ENCODE results near the gene IL18R1. TPM values are rescaled to one million over a fixed set of nuclear protein-coding genes. Genes with fewer than 3 reads are reported as not detected.

The IL18R1 gene
- total RNA-seq, 2 donors from 2014 or later = 17.4 to 31.7 TPM

DNA sequence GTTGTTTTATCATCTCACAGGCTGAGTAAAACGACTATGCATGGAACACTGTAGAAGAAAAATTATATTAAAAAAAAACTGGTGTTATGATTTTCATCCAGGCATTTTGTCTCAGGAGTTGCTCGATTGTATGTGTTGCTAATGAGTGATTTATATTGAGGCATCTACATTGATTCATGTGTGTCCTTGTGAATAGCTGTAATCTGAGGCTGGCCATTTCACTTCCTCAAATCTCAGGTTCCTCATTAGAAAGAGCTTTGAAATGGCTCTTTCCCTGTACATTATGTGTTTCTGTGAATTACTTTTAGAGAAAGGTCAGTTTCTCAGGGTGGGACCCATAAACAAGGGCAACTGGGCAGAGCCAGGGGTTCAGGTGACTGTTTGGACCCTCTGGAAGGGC, 2.3 kb downstream of the IL18R1 start:
- H3K4me3 Mint-ChIP-seq = peak overlapping the region; percentile 100
- no peak for ATAC-seq
- no peaks in the 10 kb centered on the region for H3K9me3 ChIP-seq (ENCODE audit: control insufficient read depth, low read length, poor library complexity, severe bottlenecking)
- no peak for DNase-seq
- no peaks in the 10 kb centered on the region for H3K27me3 Mint-ChIP-seq
- H3K27ac Mint-ChIP-seq = peak overlapping the region; percentile 99
- peaks cover 38% of the 10 kb centered on the region for H3K4me1 Mint-ChIP-seq
- H3K36me3 Mint-ChIP-seq (ENCODE audit: low read depth) = peaks cover 6% of the 10 kb centered on the region

DNA sequence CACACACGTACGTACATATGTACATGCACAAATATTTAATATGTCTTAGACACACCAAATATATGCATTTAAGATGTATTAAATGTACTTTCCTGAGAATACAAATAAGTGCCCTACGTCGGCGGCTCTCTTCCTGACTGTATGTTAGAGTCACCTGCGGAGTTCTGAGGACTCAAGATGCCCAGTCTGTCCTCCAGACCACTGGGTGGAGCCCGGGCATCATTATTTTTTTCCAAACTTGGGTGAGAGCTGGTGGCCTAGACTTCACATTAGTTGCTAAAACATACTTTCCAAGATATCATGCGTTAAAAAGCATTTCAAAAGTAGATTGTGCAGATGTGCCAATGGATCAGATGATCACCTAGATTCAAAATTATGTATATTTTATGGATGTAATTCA, 2.9 kb downstream of the IL18R1 start:
- peak overlapping the region; percentile 100 for H3K4me3 Mint-ChIP-seq
- H3K9me3 ChIP-seq (ENCODE audit: control insufficient read depth, low read length, poor library complexity, severe bottlenecking) = no peaks in the 10 kb centered on the region
- DNase-seq = no peak
- H3K4me1 Mint-ChIP-seq = peaks cover 38% of the 10 kb centered on the region
- H3K27ac Mint-ChIP-seq = peak overlapping the region; percentile 99
- no peaks in the 10 kb centered on the region for H3K27me3 Mint-ChIP-seq
- no peak for ATAC-seq
- H3K36me3 Mint-ChIP-seq (ENCODE audit: low read depth) = peaks cover 6% of the 10 kb centered on the region

DNA sequence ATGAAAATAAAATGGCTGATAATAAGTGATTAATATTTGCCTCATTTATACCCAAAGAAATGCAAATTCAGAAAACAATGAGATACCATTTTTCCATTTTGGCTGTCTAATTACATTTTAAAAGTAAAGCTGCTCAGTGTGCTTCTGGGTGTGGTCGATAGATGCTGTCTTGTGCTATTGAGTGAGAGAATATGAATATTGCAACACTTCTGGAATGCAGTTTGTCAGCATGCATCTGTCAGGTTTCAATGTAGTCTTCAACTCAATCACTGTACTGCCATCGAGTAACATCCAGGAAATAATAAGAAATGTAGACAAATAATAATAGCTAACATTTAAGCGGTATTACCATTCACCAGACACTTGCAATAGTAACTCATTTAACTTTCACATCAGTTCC, 3.9 kb downstream of the IL18R1 start:
- no peak for DNase-seq
- peak overlapping the region; percentile 99 for H3K27ac Mint-ChIP-seq
- H3K27me3 Mint-ChIP-seq = no peaks in the 10 kb centered on the region
- no peak for ATAC-seq
- peaks cover 9% of the 10 kb centered on the region for H3K36me3 Mint-ChIP-seq (ENCODE audit: low read depth)
- H3K4me1 Mint-ChIP-seq = peaks cover 38% of the 10 kb centered on the region
- no peaks in the 10 kb centered on the region for H3K9me3 ChIP-seq (ENCODE audit: control insufficient read depth, low read length, poor library complexity, severe bottlenecking)
- H3K4me3 Mint-ChIP-seq = no peak overlapping the region

DNA sequence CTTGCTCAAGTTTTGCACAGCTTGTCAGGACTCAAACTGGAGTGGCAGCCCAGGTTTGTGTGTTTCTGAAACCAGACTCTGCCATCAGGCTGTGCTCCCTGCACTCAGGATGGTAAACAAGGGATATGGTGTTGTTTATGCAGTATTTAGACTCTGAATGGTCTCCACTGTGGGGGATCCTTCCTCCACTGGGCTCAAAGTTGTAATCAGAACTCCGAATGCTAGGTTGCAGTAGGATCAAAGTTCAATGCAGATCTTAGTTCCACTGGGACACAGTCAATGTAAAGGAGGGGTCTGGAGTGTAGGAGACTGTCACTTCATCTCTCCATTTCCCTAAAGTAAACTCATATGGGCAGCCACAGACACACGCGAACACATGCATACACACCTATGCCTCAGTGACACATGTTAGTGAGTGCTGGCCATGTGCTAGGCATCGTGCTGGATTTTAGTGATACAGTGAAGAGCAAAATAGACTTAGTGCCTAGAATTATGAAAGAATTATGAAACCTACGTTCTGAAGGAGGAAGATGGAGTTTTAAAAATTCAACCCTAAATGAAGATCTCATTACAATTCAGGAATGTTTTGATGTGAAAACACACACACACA, 6.1 kb downstream of the IL18R1 start:
- Mint-ChIP-seq H3K4me3 (no peak overlapping the region), H3K4me1 (peaks cover 36% of the 10 kb centered on the region), H3K27me3 (no peaks in the 10 kb centered on the region), H3K27ac (peak overlapping the region; percentile 68), H3K36me3 (ENCODE audit: low read depth) (peaks cover 7% of the 10 kb centered on the region)
- peaks cover 5% of the 10 kb centered on the region for H3K9me3 ChIP-seq (ENCODE audit: control insufficient read depth, low read length, poor library complexity, severe bottlenecking)
- DNase-seq = no peak
- ATAC-seq = no peak

DNA sequence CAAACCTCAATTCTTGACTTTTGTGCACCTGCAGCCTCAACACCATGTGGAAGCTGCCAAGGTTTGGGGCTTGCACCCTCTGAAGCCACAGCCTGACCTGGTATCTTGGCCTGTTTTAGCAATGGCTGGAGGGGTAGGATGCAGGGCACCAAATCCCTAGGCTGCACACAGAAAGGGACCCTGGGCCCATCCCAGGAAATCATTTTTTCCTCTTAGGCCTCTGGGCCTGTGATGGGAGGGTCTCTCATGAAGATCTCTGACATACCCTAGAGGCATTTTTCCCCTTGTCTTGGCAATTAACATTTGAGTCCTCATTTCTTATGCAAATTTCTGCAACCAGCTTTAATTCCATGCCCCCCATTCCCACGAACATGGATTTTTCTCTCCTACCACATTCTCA, 10.2 kb downstream of the IL18R1 start:
- no peak for ATAC-seq
- Mint-ChIP-seq H3K27me3 (no peaks in the 10 kb centered on the region), H3K36me3 (ENCODE audit: low read depth) (peaks cover 11% of the 10 kb centered on the region), H3K4me3 (no peak overlapping the region), H3K27ac (peak overlapping the region; percentile 98), H3K4me1 (peaks cover 40% of the 10 kb centered on the region)
- DNase-seq = no peak
- peaks cover 5% of the 10 kb centered on the region for H3K9me3 ChIP-seq (ENCODE audit: control insufficient read depth, low read length, poor library complexity, severe bottlenecking)

DNA sequence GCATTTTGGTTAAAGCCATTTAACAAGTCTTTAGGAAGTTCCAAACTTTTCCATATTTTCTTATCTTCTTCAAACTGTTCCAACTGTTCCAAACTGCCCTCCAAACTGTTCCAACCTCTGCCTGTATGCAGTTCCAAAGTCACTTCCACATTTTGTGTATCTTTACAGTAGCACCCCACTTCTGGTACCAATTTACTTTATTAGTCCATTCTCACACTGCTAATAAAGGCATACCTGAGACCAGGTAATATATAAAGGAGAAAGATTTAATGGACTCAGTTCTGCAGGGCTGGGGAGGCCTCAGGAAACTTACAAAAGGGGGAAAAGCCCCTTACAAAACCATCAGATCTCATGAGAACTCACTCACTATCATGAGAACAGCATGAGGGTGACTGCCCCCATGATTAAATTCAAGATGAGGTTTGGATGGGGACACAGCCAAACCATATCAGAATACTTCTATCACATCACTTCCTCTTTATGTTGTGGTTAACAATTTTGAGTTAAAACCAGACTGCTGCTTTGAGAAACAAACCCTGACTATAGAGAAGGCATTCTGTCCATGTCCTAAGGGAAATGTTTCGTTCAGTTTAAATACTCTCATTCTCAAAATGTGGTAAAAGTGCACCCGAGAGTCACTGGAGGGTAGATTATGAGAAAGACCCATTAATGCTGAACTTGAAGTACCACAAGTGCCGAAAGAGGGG, 11.0 kb downstream of the IL18R1 start:
- H3K27me3 Mint-ChIP-seq = no peaks in the 10 kb centered on the region
- peaks cover 5% of the 10 kb centered on the region for H3K9me3 ChIP-seq (ENCODE audit: control insufficient read depth, low read length, poor library complexity, severe bottlenecking)
- DNase-seq = no peak
- peak overlapping the region; percentile 79 for H3K4me3 Mint-ChIP-seq
- H3K36me3 Mint-ChIP-seq (ENCODE audit: low read depth) = peaks cover 11% of the 10 kb centered on the region
- ATAC-seq = peak; percentile 34
- peaks cover 40% of the 10 kb centered on the region for H3K4me1 Mint-ChIP-seq
- peak overlapping the region; percentile 98 for H3K27ac Mint-ChIP-seq

DNA sequence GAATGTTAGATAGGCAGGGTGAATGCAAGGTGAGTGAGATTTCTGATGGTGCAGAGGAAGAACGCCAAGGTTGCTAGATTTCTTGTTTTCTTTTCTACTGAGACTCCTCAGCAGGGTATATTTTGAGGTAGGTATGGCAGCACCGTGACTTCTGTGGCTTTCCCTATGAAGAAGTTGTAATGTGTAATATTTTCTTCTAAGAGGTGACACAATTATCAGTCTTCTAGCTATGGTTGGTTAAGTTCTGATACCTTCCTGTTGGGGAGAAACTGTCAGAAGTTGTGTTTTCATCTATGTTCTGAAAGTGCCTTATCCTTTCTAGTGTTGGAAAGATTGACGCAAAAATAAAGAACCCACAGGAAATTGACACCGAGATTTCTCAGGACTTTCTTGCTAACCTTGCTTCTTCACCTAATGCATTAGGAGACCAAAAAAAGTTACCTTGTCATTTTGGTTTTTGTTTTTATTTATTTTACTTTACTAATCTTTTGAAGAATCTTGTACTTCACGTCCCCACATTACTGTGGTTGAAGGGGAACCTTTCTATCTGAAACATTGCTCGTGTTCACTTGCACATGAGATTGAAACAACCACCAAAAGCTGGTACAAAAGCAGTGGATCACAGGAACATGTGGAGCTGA, 11.9 kb downstream of the IL18R1 start:
- H3K27ac Mint-ChIP-seq = peak overlapping the region; percentile 98
- H3K27me3 Mint-ChIP-seq = no peaks in the 10 kb centered on the region
- peaks cover 5% of the 10 kb centered on the region for H3K9me3 ChIP-seq (ENCODE audit: control insufficient read depth, low read length, poor library complexity, severe bottlenecking)
- ATAC-seq = peak; percentile 81
- DNase-seq = no peak
- H3K36me3 Mint-ChIP-seq (ENCODE audit: low read depth) = peaks cover 11% of the 10 kb centered on the region
- peaks cover 35% of the 10 kb centered on the region for H3K4me1 Mint-ChIP-seq
- peak overlapping the region; percentile 85 for H3K4me3 Mint-ChIP-seq

DNA sequence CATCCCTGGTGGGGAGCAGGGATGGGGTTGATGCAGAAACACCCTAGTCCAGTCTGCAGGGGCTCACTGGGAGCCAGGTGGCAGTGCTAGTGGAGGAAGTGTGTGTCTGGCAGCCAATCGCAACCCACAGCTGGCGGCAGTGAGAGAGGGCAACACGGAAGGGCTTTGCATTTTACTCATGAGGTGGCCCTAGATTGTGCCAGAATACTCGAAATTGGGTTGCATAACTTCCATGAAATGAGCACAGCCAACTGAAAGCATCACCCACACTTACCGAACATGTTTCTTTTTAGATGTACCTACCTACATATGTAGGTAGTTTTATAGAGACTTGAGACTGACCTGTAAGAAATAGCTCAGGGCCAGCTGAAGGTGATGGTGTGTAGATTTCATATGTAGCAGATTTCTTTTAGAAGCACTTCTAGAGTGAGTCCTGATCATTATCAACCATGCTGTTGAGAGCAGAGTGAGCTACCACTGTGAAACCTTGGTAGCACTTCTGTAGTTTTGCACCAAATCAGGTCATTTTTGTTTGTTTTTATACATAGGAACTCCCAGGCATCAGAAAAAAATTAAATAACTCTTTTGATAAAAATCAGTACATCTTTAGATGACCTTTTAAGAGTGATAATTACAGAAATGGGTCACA, 13.0 kb downstream of the IL18R1 start:
- Mint-ChIP-seq H3K4me3 (peak overlapping the region; percentile 85), H3K4me1 (peaks cover 35% of the 10 kb centered on the region), H3K27ac (peak overlapping the region; percentile 98), H3K27me3 (no peaks in the 10 kb centered on the region), H3K36me3 (ENCODE audit: low read depth) (peaks cover 8% of the 10 kb centered on the region)
- peak in 1 of 3 donors; percentile 14 for DNase-seq
- H3K9me3 ChIP-seq (ENCODE audit: control insufficient read depth, low read length, poor library complexity, severe bottlenecking) = peaks cover 7% of the 10 kb centered on the region
- ATAC-seq = peak; percentile 22

DNA sequence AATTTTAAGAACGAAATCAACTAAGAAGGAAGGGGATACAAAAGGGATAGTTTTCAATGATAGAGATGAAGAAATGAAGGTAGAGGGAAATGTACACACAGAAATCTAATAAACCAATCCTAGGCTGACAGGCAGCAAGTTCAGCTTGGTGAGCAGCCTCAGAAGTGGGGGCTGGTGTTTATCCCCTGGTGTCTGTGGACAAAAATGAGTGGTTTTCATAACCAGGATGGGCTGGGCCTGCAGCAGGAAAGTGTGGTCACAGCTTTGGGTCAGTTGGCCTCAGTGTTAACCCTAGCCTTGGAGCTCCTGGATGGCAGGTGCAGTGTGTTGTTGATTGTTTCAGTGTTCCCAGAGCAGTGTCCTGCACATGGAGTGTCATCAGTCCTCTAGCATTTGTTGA, 14.3 kb downstream of the IL18R1 start:
- H3K4me1 Mint-ChIP-seq = peaks cover 34% of the 10 kb centered on the region
- H3K4me3 Mint-ChIP-seq = no peak overlapping the region
- H3K27me3 Mint-ChIP-seq = no peaks in the 10 kb centered on the region
- no peak for DNase-seq
- no peak for ATAC-seq
- peaks cover 7% of the 10 kb centered on the region for H3K9me3 ChIP-seq (ENCODE audit: control insufficient read depth, low read length, poor library complexity, severe bottlenecking)
- peaks cover 5% of the 10 kb centered on the region for H3K36me3 Mint-ChIP-seq (ENCODE audit: low read depth)
- H3K27ac Mint-ChIP-seq = peak overlapping the region; percentile 98

DNA sequence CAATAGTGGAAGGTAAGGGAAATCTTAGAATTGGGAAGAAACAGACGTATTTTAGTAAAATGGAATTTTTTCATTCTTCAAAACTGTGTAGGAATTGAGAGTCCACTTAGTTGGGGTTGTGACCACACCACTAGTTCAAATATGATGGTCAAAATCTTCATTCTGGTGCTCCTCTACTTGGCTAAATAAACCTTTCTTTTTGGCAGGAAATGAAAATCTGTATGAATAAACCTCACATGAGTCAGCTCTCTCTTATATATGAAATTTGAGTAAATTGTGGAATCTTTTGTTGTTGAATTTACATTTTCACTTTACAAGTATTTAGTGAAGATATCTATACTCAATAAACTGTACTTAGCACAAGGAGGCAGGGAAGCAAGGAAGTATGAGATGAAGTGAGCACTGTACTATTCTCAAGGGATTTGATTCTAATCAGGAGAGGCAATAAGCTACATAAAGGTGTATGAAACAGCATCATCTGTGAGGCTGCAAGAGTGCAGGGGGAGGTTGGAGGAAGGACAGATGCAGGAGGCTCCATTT, 20.5 kb downstream of the IL18R1 start:
- H3K36me3 Mint-ChIP-seq (ENCODE audit: low read depth) = peaks cover 3% of the 10 kb centered on the region
- H3K4me3 Mint-ChIP-seq = no peak overlapping the region
- peaks cover 2% of the 10 kb centered on the region for H3K9me3 ChIP-seq (ENCODE audit: control insufficient read depth, low read length, poor library complexity, severe bottlenecking)
- peak overlapping the region; percentile 2 for H3K27ac Mint-ChIP-seq
- no peak for DNase-seq
- H3K4me1 Mint-ChIP-seq = no peaks in the 10 kb centered on the region
- no peaks in the 10 kb centered on the region for H3K27me3 Mint-ChIP-seq
- no peak for ATAC-seq

DNA sequence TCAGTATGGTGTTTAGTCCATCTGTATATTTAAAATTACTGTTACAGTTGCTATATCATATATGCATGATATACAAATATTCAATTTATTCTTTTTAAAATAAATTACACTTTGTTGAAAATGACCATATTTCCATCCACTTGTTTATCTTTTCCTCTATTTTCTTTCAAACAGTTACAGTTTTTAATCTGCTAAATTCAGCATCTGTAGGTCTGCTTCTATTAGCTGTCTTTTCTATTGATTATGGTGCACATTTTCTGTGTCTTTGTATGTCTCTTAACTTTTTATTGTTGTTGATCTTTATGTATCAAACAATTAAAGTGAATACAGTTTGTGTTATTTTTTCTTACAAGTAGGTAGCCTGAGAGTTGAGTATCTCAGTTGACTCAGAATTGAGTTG, 28.1 kb downstream of the IL18R1 start:
- peaks cover 13% of the 10 kb centered on the region for H3K4me1 Mint-ChIP-seq

DNA sequence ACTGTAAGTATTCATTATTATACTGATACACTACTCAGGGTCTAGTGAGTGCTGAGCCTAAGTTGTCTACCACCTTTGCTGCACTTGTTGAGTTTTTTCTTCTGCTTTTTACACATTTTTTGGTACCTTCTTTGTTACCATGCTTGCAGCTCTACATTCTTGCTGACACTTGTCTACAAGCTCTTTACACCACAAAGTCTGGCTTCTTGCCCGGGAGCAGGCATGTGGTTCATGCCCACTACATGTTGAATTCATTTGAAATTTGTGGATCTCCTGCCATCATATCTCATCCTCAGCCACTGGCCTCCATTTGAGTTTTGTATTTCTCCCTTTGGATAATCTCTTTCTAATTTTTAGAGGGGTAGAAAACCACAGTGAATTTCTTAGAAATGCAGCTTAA, 29.9 kb downstream of the IL18R1 start:
- Mint-ChIP-seq H3K27me3 (no peaks in the 10 kb centered on the region), H3K36me3 (ENCODE audit: low read depth) (peaks cover 12% of the 10 kb centered on the region), H3K27ac (no peak overlapping the region), H3K4me3 (no peak overlapping the region), H3K4me1 (peaks cover 20% of the 10 kb centered on the region)
- DNase-seq (no peak), ATAC-seq (no peak)
- H3K9me3 ChIP-seq (ENCODE audit: control insufficient read depth, low read length, poor library complexity, severe bottlenecking) = peaks cover 3% of the 10 kb centered on the region

More for the DNA sequence above, 28.1 kb downstream of the IL18R1 start:
- DNase-seq (no peak), ATAC-seq (no peak)
- peaks cover 9% of the 10 kb centered on the region for H3K36me3 Mint-ChIP-seq (ENCODE audit: low read depth)
- no peak overlapping the region for H3K4me3 Mint-ChIP-seq
- H3K9me3 ChIP-seq (ENCODE audit: control insufficient read depth, low read length, poor library complexity, severe bottlenecking) = peaks cover 3% of the 10 kb centered on the region
- H3K27me3 Mint-ChIP-seq = no peaks in the 10 kb centered on the region
- H3K27ac Mint-ChIP-seq = no peak overlapping the region

DNA sequence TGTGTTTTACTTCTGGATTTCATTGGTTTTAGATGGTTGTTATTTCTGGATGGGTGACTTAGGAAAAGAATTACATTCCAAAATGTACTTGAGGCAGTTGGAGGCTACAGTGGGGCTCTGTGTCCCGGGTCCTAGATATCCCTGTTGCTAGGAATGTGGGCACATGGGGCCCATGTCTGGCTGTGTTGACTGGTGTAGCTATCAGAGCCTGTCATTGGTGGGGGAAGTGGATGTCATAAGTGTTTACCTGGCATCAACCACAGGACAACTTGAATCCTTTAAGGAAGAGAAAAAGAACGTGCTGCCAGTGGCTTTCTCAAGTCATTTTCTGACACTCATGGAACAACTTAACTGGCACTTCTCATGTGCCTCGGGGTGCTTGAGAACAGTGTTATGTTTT, 30.4 kb downstream of the IL18R1 start:
- H3K9me3 ChIP-seq (ENCODE audit: control insufficient read depth, low read length, poor library complexity, severe bottlenecking) = peaks cover 3% of the 10 kb centered on the region
- H3K4me3 Mint-ChIP-seq = no peak overlapping the region
- H3K36me3 Mint-ChIP-seq (ENCODE audit: low read depth) = peaks cover 12% of the 10 kb centered on the region
- no peaks in the 10 kb centered on the region for H3K27me3 Mint-ChIP-seq
- DNase-seq (no peak), ATAC-seq (no peak)
- peak overlapping the region; percentile 27 for H3K27ac Mint-ChIP-seq
- peaks cover 20% of the 10 kb centered on the region for H3K4me1 Mint-ChIP-seq

Data from T-helper 17 cell (primary cell).